Testis (tissue), 3 donors: Measurements from ENCODE around the gene GDI1. TPM values are rescaled to one million over a fixed set of nuclear protein-coding genes. Genes with fewer than 3 reads are reported as not detected.

ENCODE experiments used
- DNase-seq: peaks from one replicate; pipeline ENCODE4 v3.0.0-alpha.2; 2019
- H3K27ac ChIP-seq, 2 donors: fragments of 200-600 bp; sonication (generic); one replicate each; pipeline ENCODE4 v1.5.1; 2019
- H3K27me3 ChIP-seq: fragments of 200-600 bp; sonication (generic); one replicate; pipeline ENCODE4 v1.5.1; 2019
- H3K36me3 ChIP-seq: fragments of 200-600 bp; sonication (generic); one replicate; pipeline ENCODE4 v1.5.1; 2017; ENCODE audit warnings: low read depth; ENCODE audit errors: missing control alignments
- H3K4me1 ChIP-seq: fragments of 200-600 bp; sonication (generic); one replicate; pipeline ENCODE4 v1.5.1; 2019
- H3K4me3 ChIP-seq, 2 donors: fragments of 200-600 bp; sonication (generic); one replicate each; pipeline ENCODE4 v1.5.1; 2017 to 2019
- H3K9me3 ChIP-seq: fragments of 200-600 bp; sonication (generic); one replicate; pipeline ENCODE4 v1.5.1; 2017
- CTCF ChIP-seq, 3 experiments: fragments of 450-650 bp in 2 of 3; fragments of 200-600 bp in 1 of 3; sonication (generic) in 1 of 3; IDR thresholded peaks; one replicate each; pipeline ENCODE4 v1.5.1; 2016 to 2019; ENCODE audit warnings: antibody characterized with exemption in 3 of 3, mild to moderate bottlenecking in 2 of 3, moderate library complexity in 1 of 3
- POLR2A ChIP-seq: fragments of 450-650 bp; IDR thresholded peaks from one replicate; pipeline ENCODE4 v1.6.1; 2017; ENCODE audit warnings: antibody characterized with exemption, mild to moderate bottlenecking, moderate library complexity
- WGBS, 2 donors: methylation state at CpG; one replicate each; pipeline ENCODE4 v1.1.5; 2018; 5-methylcytosine and 5-hydroxymethylcytosine counted together
- intact Hi-C: fragments of 100-400 bp; cut with DNase I; formaldehyde crosslinking; loops from one replicate; pipeline ENCODE4 v1.15.1; 2023; ENCODE audit warnings: low total_unique reads
- polyA plus RNA-seq: library from polyadenylated mRNA; stranded (reverse); fragments of 350-450 nt; fragmentation: Illumina TruSeq; extraction: RNeasy Lipid Tissue Mini Kit (QIAGEN cat#74804); gene quantifications from one replicate; pipeline ENCODE4 v1.2.3, GENCODE V29; 2014; ENCODE audit warnings: low read depth, low replicate concordance; ENCODE audit not compliant: insufficient read depth
- total RNA-seq, 2 donors: library from RNA; depleted of rRNA; stranded (reverse); fragments of >200 nt; gene quantifications; one replicate each; pipeline ENCODE4 v1.2.3, GENCODE V29; 2016

GDI1 gene
- total and polyA plus RNA-seq, 3 donors from 2014 or later, result 118 to 162 (median 158) TPM

GRCh38 chrX:154473683-154474082, 36.7 kb downstream of the GDI1 start:
- intact Hi-C loops, result no loop called here
- TF ChIP-seq POLR2A (no peak), CTCF (IDR thresholded peaks at IDR 0.05) (no peak)
- Histone ChIP-seq H3K27me3 (no peaks in the 10 kb centered on the region), H3K27ac (no peak overlapping the region), H3K4me3 (no peak overlapping the region), H3K36me3 (no peaks in the 10 kb centered on the region), H3K4me1 (no peaks in the 10 kb centered on the region), H3K9me3 (no peaks in the 10 kb centered on the region)
- no peak for DNase-seq
- WGBS, 2 donors, result 64 to 82% methylated on average over 4 to 7 of the region's 7 CpGs

- Histone ChIP-seq H3K4me1 (no peaks in the 10 kb centered on the region), H3K4me3 (no peak overlapping the region), H3K9me3 (no peaks in the 10 kb centered on the region), H3K27me3 (no peaks in the 10 kb centered on the region), H3K36me3 (no peaks in the 10 kb centered on the region), H3K27ac (no peak overlapping the region)
- DNase-seq, result no peak
- intact Hi-C loops, result no loop called here
- 33 to 56% methylated on average over 2 to 5 of the region's 8 CpGs for WGBS, 2 donors
- TF ChIP-seq CTCF (IDR thresholded peaks at IDR 0.05), result no peak
- no peak for TF ChIP-seq POLR2A
These were observed 39.9 kb downstream of the GDI1 start for GRCh38 chrX:154476821-154477220.

- Histone ChIP-seq H3K4me1 (no peaks in the 10 kb centered on the region), H3K27ac (peak overlapping the region; percentile 39 to 75), H3K36me3 (no peaks in the 10 kb centered on the region), H3K27me3 (no peaks in the 10 kb centered on the region), H3K9me3 (no peaks in the 10 kb centered on the region), H3K4me3 (peak overlapping the region; percentile 47 to 56)
- intact Hi-C loops, result no loop called here
- 41 to 45% methylated on average over 19 to 24 of the region's 24 CpGs for WGBS, 2 donors
- no peak for DNase-seq
- TF ChIP-seq POLR2A (no peak), CTCF (IDR thresholded peaks at IDR 0.05) (no peak)
These were observed 41.0 kb downstream of the GDI1 start for GRCh38 chrX:154477891-154478477.

GRCh38 chrX:154478728-154479622, 42.0 kb downstream of the GDI1 start, which contains the start of gene LAGE3:
LAGE3 (minus strand) TSS chrX:154479281; CDS start chrX:154478915, 366 bp downstream.
- Histone ChIP-seq H3K4me3 (peak within 1 kb of the TSS; percentile 47 to 56), H3K27ac (peak within 1 kb of the TSS; percentile 39 to 75), H3K36me3 (no peaks in the 10 kb centered on the region), H3K27me3 (no peaks in the 10 kb centered on the region), H3K4me1 (no peaks in the 10 kb centered on the region), H3K9me3 (no peaks in the 10 kb centered on the region)
- WGBS, 2 donors, result 9 to 47% methylated on average over 3 to 31 of the region's 85 CpGs
- no peak for TF ChIP-seq POLR2A
- no peak for TF ChIP-seq CTCF (IDR thresholded peaks at IDR 0.05)
- intact Hi-C loops, result no loop called here
- DNase-seq, result peak; percentile 92
